Heart left ventricle (tissue), 16 donors: ENCODE data around the gene PRSS22. TPM values are rescaled to one million over a fixed set of nuclear protein-coding genes. Genes with fewer than 3 reads are reported as not detected.

Source experiments
- ATAC-seq, 4 donors: fragments of 200-7000 bp; cut with Tn5 transposase; one replicate each; pipeline ENCODE4 v1.9.1; 2020 to 2022; ENCODE audit warnings: moderate library complexity in 4 of 4, mild to moderate bottlenecking in 3 of 4, moderate number of reproducible peaks in 1 of 4
- DNase-seq, 5 donors: peaks; one replicate each; pipeline ENCODE4 v3.0.0-alpha.2; 2020
- H3K27ac ChIP-seq, 12 donors: fragments of 200-600 bp; sonication (generic) in 4 of 12; one replicate each; pipeline versions ENCODE4 v1.5.0 to v1.8.0; 2016 to 2022; ENCODE audit warnings: mild to moderate bottlenecking in 2 of 12
- H3K27me3 ChIP-seq, 9 donors: fragments of 200-600 bp; sonication (generic) in 2 of 9; one replicate each; pipeline versions ENCODE4 v1.5.1 to v1.8.0; 2016 to 2022; ENCODE audit warnings: mild to moderate bottlenecking in 3 of 9
- H3K36me3 ChIP-seq, 9 donors: fragments of 200-600 bp; sonication (generic) in 2 of 9; one replicate each; pipeline versions ENCODE4 v1.5.0 to v1.8.0; 2018 to 2022; ENCODE audit warnings: mild to moderate bottlenecking in 2 of 9
- H3K4me1 ChIP-seq, 12 donors: fragments of 200-600 bp; sonication (generic) in 4 of 12; one replicate each; pipeline versions ENCODE4 v1.5.0 to v1.8.0; 2016 to 2022; ENCODE audit warnings: mild to moderate bottlenecking in 3 of 12
- H3K4me3 ChIP-seq, 12 donors: fragments of 200-600 bp; sonication (generic) in 4 of 12; one replicate each; pipeline versions ENCODE4 v1.5.0 to v1.8.0; 2017 to 2022; ENCODE audit warnings: mild to moderate bottlenecking in 9 of 12, moderate library complexity in 4 of 12
- H3K9me3 ChIP-seq, 12 donors: fragments of 200-600 bp; sonication (generic) in 4 of 12; one replicate each; pipeline versions ENCODE4 v1.5.0 to v1.8.0; 2016 to 2022; ENCODE audit warnings: mild to moderate bottlenecking in 1 of 12
- POLR2A ChIP-seq, 2 donors: fragments of 450-650 bp; IDR thresholded peaks; one replicate each; pipeline ENCODE4 v1.6.1; 2017; ENCODE audit warnings: antibody characterized with exemption in 2 of 2, mild to moderate bottlenecking in 2 of 2, moderate library complexity in 2 of 2
- WGBS, 4 donors: extraction: QIAGEN DNeasy Blood & Tissue Kit in 2 of 4; methylation state at CpG; one replicate each; pipeline versions ENCODE4 v1.1.5 to v1.1.7; 2013 to 2018; 5-methylcytosine and 5-hydroxymethylcytosine counted together
- intact Hi-C, 10 donors: fragments of 100-400 bp; cut with DNase I; formaldehyde crosslinking; loops; one replicate each; pipeline versions ENCODE4 v1.11.1 to v1.14.2; 2022
- polyA plus RNA-seq, 2 donors: library from polyadenylated mRNA; stranded (reverse); fragments of 200-250 nt; gene quantifications; one replicate each; pipeline ENCODE4 v1.2.3, GENCODE V29; 2013
- total RNA-seq, 9 donors: library from RNA; depleted of rRNA in 2 of 9; stranded (reverse); fragments of >200 nt in 2 of 9; fragmentation: NEBNext Ultra II Directional in 3 of 9; extraction: Animal tissue kit (Norgen Biotek cat#: 25700) in 3 of 9; gene quantifications; one replicate each; pipeline versions ENCODE4 v1.1.0 to v1.2.4, GENCODE V29; 2016 to 2023
- TF ChIP-seq, protein P1 (sequence below), 12 donors: fragments of 200-600 bp; sonication (generic) in 4 of 12; IDR thresholded peaks; one replicate each; pipeline versions ENCODE4 v1.5.0 to v1.8.0; 2018 to 2022; ENCODE audit warnings: antibody characterized with exemption in 12 of 12, mild to moderate bottlenecking in 5 of 12
- donor health status: ischemic (EF 13 %, LVEDD 7.1; RV severe dilation, severe dysfunction).
- donor health status: healthy with polysubstance abuse.
- donor health status: DM: no; HTN: yes; CAD: no.
- donor health status: DM: no; HTN: no; CAD: no.
- donor health status: ischemic (EF 25% LVEDD 6.9; RV normal size, moderate dysfunction).
- donor health status: ischemic (EF 25% LVEDD 5.7; RV mildly dilated, moderate dysfunction).
- donor health status: healthy.
- donor health status: DM: yes; HTN: yes; CAD: no.
- donor health status: ischemic (EF 35%, LVEDD 5.7; RV mildly dilated, moderate dysfunction).
- donor health status: nonischemic (EF 11% LVEDD 7.7; RV severe dilation, severe dysfunction).
- donor health status: DM: yes; HTN: yes; CAD: no.
- donor health status: PGD.
- donor health status: ischemic (EF 29% LVEDD 5.4; RV normal size, mild dysfunction).
- donor health status: nonischemic (EF 23%, LVEDD 6.1; RV moderate dilation, normal function).

The PRSS22 gene
- total and polyA plus RNA-seq, 11 donors: not detected

GRCh38 chr16:2803545-2804195, 54.3 kb downstream of the PRSS22 start:
- DNase-seq: no peak
- ATAC-seq: no peak
- H3K27me3 ChIP-seq: peaks cover 0 to 11% (median 3%) of the 10 kb centered on the region in 9 donors
- peaks cover 0 to 22% (median 12%) of the 10 kb centered on the region in 12 donors for H3K9me3 ChIP-seq
- no peak overlapping the region for H3K27ac ChIP-seq
- TF ChIP-seq, protein P1, sequence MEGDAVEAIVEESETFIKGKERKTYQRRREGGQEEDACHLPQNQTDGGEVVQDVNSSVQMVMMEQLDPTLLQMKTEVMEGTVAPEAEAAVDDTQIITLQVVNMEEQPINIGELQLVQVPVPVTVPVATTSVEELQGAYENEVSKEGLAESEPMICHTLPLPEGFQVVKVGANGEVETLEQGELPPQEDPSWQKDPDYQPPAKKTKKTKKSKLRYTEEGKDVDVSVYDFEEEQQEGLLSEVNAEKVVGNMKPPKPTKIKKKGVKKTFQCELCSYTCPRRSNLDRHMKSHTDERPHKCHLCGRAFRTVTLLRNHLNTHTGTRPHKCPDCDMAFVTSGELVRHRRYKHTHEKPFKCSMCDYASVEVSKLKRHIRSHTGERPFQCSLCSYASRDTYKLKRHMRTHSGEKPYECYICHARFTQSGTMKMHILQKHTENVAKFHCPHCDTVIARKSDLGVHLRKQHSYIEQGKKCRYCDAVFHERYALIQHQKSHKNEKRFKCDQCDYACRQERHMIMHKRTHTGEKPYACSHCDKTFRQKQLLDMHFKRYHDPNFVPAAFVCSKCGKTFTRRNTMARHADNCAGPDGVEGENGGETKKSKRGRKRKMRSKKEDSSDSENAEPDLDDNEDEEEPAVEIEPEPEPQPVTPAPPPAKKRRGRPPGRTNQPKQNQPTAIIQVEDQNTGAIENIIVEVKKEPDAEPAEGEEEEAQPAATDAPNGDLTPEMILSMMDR (IDR thresholded peaks at IDR 0.05): no peak
- TF ChIP-seq POLR2A (IDR thresholded peaks at IDR 0.05): no peak
- H3K36me3 ChIP-seq: no peaks in the 10 kb centered on the region
- intact Hi-C loops: no loop called here
- no peaks in the 10 kb centered on the region for H3K4me1 ChIP-seq
- 72 to 82% (median 78%) methylated on average over 3 of the region's 3 CpGs for WGBS, 4 donors
- H3K4me3 ChIP-seq: no peak overlapping the region

Other genes with a start within 250 kb of the PRSS22 start
- gene KCTD5, start 175.6 kb downstream of the PRSS22 start, total RNA-seq: 10 to 100 TPM in 6 of 9 donors, 1 to 10 TPM in 3; 9.1 to 24.3 (median 11.1) TPM
- 10 to 100 TPM in 1 of 2 donors, 1 to 10 TPM in 1; 6.2 to 15.7 TPM for gene KCTD5, start 175.6 kb downstream of the PRSS22 start, polyA plus RNA-seq
- 1 to 10 TPM in 1 of 9 donors, under 1 TPM in 5, not detected in 3; 0.19 to 1.3 (median 0.53) TPM for gene PRSS27, start 137.9 kb downstream of the PRSS22 start, total RNA-seq
- gene PRSS27, start 137.9 kb downstream of the PRSS22 start, polyA plus RNA-seq: under 1 TPM; 0.25 to 0.38 TPM
- gene SRRM2, start 105.5 kb downstream of the PRSS22 start, total RNA-seq: 100 to 1,000 TPM; 112 to 315 (median 233) TPM
- 100 to 1,000 TPM; 196 to 540 TPM for gene SRRM2, start 105.5 kb downstream of the PRSS22 start, polyA plus RNA-seq
- gene ELOB, start 80.9 kb downstream of the PRSS22 start, total RNA-seq: 1,000 to 10,000 TPM in 1 of 9 donors, 100 to 1,000 TPM in 8; 213 to 1,067 (median 294) TPM
- gene ELOB, start 80.9 kb downstream of the PRSS22 start, polyA plus RNA-seq: 100 to 1,000 TPM; 462 to 926 TPM
- not detected for gene PRSS33, start 70.6 kb downstream of the PRSS22 start, total RNA-seq
- gene PRSS33, start 70.6 kb downstream of the PRSS22 start, polyA plus RNA-seq: not detected
- not detected for gene PRSS41, start 59.7 kb downstream of the PRSS22 start, total RNA-seq
- gene PRSS41, start 59.7 kb downstream of the PRSS22 start, polyA plus RNA-seq: not detected
- not detected for gene PRSS21, start 40.9 kb downstream of the PRSS22 start, total RNA-seq
- gene PRSS21, start 40.9 kb downstream of the PRSS22 start, polyA plus RNA-seq: not detected
- gene ZG16B, start 27.9 kb downstream of the PRSS22 start, total RNA-seq: 1 to 10 TPM in 1 of 9 donors, under 1 TPM in 1, not detected in 7; 0.50 to 3.0 TPM
- not detected for gene ZG16B, start 27.9 kb downstream of the PRSS22 start, polyA plus RNA-seq
- 10 to 100 TPM; 20.1 to 64.1 (median 22.6) TPM for gene FLYWCH2, start 25.0 kb upstream of the PRSS22 start, total RNA-seq
- gene FLYWCH2, start 25.0 kb upstream of the PRSS22 start, polyA plus RNA-seq: 10 to 100 TPM; 35.3 to 53.4 TPM
- gene FLYWCH1, start 53.8 kb upstream of the PRSS22 start, total RNA-seq: 10 to 100 TPM; 26.3 to 48.4 (median 34.2) TPM
- 10 to 100 TPM; 28.3 to 29.1 TPM for gene FLYWCH1, start 53.8 kb upstream of the PRSS22 start, polyA plus RNA-seq
- gene KREMEN2, start 106.1 kb upstream of the PRSS22 start, total RNA-seq: under 1 TPM in 1 of 9 donors, not detected in 8; 0.27 TPM
- not detected for gene KREMEN2, start 106.1 kb upstream of the PRSS22 start, polyA plus RNA-seq
- gene PAQR4, start 111.2 kb upstream of the PRSS22 start, total RNA-seq: 10 to 100 TPM in 1 of 9 donors, 1 to 10 TPM in 8; 6.9 to 16.3 (median 9.0) TPM
- gene PAQR4, start 111.2 kb upstream of the PRSS22 start, polyA plus RNA-seq: 10 to 100 TPM in 1 of 2 donors, 1 to 10 TPM in 1; 8.1 to 15.2 TPM
- gene PKMYT1, start 122.3 kb upstream of the PRSS22 start, total RNA-seq: 10 to 100 TPM in 1 of 9 donors, 1 to 10 TPM in 4, under 1 TPM in 4; 0.72 to 11.9 (median 1.2) TPM
- gene PKMYT1, start 122.3 kb upstream of the PRSS22 start, polyA plus RNA-seq: 1 to 10 TPM; 1.3 to 2.5 TPM
- 1 to 10 TPM in 2 of 9 donors, under 1 TPM in 7; 0.13 to 2.0 (median 0.75) TPM for gene CLDN9, start 154.8 kb upstream of the PRSS22 start, total RNA-seq
- 1 to 10 TPM in 1 of 2 donors, under 1 TPM in 1; 0.62 to 1.7 TPM for gene CLDN9, start 154.8 kb upstream of the PRSS22 start, polyA plus RNA-seq
- gene CLDN6, start 160.0 kb upstream of the PRSS22 start, total RNA-seq: not detected
- gene CLDN6, start 160.0 kb upstream of the PRSS22 start, polyA plus RNA-seq: under 1 TPM in 1 of 2 donors, not detected in 1; 0.04 TPM
- gene TNFRSF12A, start 162.2 kb upstream of the PRSS22 start, total RNA-seq: 100 to 1,000 TPM in 3 of 9 donors, 10 to 100 TPM in 6; 27.8 to 289 (median 92.4) TPM
- gene TNFRSF12A, start 162.2 kb upstream of the PRSS22 start, polyA plus RNA-seq: 100 to 1,000 TPM; 260 to 824 TPM
- 10 to 100 TPM; 32.8 to 66.7 (median 50.5) TPM for gene HCFC1R1, start 165.8 kb upstream of the PRSS22 start, total RNA-seq
- gene HCFC1R1, start 165.8 kb upstream of the PRSS22 start, polyA plus RNA-seq: 100 to 1,000 TPM in 1 of 2 donors, 10 to 100 TPM in 1; 54.6 to 189 TPM
- gene THOC6, start 165.9 kb upstream of the PRSS22 start, total RNA-seq: 10 to 100 TPM in 4 of 9 donors, 1 to 10 TPM in 5; 6.9 to 14.0 (median 9.4) TPM
- 10 to 100 TPM; 15.4 to 23.0 TPM for gene THOC6, start 165.9 kb upstream of the PRSS22 start, polyA plus RNA-seq
- gene BICDL2, start 178.8 kb upstream of the PRSS22 start, total RNA-seq: not detected
- gene BICDL2, start 178.8 kb upstream of the PRSS22 start, polyA plus RNA-seq: under 1 TPM in 1 of 2 donors, not detected in 1; 0.07 TPM
- 1 to 10 TPM in 3 of 9 donors, under 1 TPM in 6; 0.32 to 3.0 (median 0.90) TPM for gene MMP25, start 188.4 kb upstream of the PRSS22 start, total RNA-seq
- 1 to 10 TPM in 1 of 2 donors, under 1 TPM in 1; 0.97 to 1.3 TPM for gene MMP25, start 188.4 kb upstream of the PRSS22 start, polyA plus RNA-seq
- gene IL32, start 207.5 kb upstream of the PRSS22 start, total RNA-seq: 100 to 1,000 TPM in 1 of 9 donors, 10 to 100 TPM in 8; 20.6 to 241 (median 48.9) TPM
- gene IL32, start 207.5 kb upstream of the PRSS22 start, polyA plus RNA-seq: 10 to 100 TPM; 60.2 to 63.4 TPM
- gene ZSCAN10, start 241.1 kb upstream of the PRSS22 start, total RNA-seq: not detected
- not detected for gene ZSCAN10, start 241.1 kb upstream of the PRSS22 start, polyA plus RNA-seq